A172 (cell line): Measurements from ENCODE around the gene MLLT10. TPM values are rescaled to one million over a fixed set of nuclear protein-coding genes. Genes with fewer than 3 reads are reported as not detected.
A peak's percentile ranks its signal among the peaks of the same experiment; 100 is the strongest.

Experiments used
- DNase-seq: peaks from one replicate; pipeline ENCODE4 v3.0.0-alpha.2; 2015; ENCODE audit warnings: low spot score
- total RNA-seq: library from RNA; depleted of rRNA; stranded (reverse); fragments of >200 nt; shearing (Covaris generic); gene quantifications from 2 replicates; pipeline ENCODE4 v1.2.3, GENCODE V29; 2014

MLLT10 gene
- total RNA-seq, 1 experiment from 2014 or later: 22.7 TPM

- peak; percentile 73 for DNase-seq
Observed at GRCh38 chr10:21732067-21732772, 198.2 kb downstream of the MLLT10 start.

GRCh38 chr10:21733710-21734109, 199.7 kb downstream of the MLLT10 start:
- DNase-seq: no peak

GRCh38 chr10:21737106-21737505, 203.1 kb downstream of the MLLT10 start:
- no peak for DNase-seq

GRCh38 chr10:21740989-21741388, 207.0 kb downstream of the MLLT10 start:
- no peak for DNase-seq

DNA sequence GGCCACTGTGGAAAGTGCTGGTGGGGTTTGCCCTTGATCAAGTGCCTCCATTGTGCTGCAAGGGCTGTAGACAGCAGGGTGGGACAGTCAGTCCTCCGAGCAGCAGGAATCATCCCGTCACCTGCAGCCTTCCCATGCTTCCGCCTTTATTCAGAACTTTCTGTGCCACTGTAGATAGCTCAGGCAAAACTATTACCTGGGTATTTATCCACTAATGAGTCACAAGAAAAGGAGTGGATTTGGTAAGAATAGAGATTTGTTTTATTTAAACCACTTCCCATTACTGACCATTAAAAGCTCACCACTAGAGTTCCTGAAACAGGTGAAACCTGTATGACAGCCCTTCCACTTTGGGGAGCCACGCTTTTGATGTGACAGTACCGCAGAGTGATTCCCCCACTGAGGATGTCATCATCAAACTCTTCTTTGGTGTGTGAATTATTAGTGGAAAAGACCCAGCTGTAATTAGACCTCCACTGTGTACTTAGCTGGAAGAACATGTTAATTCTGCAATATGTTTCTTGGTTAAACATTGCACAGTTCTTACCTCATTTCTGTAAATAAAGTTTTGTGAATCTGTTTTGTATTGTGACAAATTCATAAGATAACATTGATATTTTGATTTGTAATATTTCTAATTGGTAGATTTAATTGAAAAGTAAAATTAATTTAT, 208.8 kb downstream of the MLLT10 start:
- no peak for DNase-seq

- no peak for DNase-seq
Observed at GRCh38 chr10:21744223-21744622, 210.2 kb downstream of the MLLT10 start.

DNA sequence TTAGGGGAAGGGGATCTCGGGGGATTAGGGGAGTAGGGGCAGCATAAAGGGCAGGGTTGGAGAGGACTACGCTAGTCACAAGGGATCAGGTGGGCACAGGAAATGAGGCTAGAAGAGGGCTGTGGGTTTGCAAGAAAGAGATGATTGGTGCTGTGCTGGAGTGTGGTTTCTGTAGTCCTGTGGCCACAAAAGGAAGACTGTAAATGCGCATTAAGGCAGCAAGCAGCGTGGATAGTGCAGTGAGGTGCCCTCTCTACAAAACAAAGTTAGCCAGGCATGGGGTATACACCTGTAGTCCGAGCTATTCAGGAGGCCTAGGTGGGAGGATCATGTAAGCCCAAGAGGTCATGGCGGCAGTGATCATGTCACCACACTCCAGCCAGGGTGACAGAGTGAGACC, 212.1 kb downstream of the MLLT10 start:
- DNase-seq: no peak

DNA sequence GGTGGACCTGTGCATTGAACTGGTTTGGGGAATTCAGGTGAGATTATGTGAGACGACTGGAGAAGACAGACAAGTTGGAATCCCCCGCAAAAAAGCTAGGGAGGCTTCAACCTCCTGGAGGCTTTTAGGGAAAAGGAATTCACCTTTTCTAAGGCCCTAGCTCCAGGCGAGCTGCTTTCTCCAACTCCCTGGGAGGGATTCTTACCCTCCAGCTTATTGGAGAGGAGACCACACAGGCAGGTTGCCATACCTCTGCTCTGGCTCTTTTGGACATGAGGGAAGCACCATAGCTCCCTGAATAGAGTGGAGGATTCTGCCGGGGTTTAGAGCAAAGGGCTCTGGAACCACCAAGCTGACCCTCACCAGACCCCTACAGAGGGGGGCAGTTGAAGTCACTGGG, 213.8 kb downstream of the MLLT10 start:
- DNase-seq: no peak

- no peak for DNase-seq
Observed at GRCh38 chr10:21749788-21750187, 215.8 kb downstream of the MLLT10 start.

DNA sequence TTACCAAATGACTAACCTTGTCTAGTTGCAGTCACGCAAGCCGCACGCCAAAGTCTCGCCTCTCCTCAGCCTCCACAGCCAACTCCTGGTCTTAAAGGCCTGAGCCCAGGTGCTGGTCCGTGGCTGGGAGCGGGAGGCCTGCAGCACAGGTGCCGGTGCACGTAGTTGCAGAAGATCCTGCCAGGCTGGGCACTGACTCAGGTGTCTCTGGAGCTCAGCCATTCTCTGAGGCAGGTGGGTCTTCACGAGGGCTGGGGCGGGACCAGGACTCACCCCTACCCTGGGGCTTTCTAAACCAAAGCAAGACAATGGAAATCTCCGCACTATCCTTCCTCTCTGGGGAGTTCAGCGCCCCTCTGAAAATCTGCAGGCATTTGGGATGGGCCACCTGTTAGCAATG, 216.4 kb downstream of the MLLT10 start:
- DNase-seq: no peak

DNA sequence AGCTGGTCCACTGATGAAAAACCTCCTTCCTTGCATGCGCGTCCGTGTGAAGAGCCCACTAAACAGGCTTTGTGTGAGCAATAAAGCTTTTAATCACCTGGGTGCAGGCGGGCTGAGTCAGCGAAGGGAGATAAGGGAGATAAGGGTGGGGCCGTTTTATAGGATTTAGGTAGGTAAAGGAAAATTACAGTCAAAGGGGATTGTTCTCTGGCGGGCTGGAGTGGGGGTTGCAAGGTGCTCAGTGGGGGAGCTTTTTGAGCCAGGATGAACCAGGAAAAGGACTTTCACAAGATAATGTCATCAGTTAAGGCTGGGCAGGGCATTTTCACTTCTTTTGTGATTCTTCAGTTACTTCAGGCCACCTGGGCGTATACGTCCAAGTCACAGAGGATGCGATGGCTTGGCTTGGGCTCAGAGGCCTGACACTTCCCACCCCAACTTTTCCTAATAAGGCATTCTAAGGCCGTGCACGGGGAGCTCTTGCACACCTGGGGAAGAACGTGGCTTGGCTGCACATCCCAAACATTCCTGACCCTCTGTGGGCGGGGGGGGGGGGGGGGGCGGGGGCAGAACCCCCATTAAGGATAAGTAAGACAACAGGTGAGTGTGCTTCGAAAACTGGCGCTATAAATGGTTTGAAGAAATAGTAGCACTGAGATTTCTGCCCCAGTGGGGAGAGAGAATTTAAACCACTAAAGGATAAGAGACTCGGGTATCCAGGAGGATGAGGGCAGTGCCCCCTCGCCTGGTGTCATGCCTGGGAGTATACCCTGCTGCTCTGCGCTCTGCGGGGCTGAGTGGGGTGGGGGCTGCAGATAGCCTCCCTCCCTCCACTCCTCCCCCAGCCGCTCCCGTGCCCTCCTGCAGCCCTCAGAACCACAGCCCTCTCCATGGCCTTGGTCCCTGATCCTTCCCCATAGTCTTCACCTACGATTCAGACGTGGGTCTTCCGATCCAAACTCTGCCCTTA, 217.6 kb downstream of the MLLT10 start:
- DNase-seq: peak; percentile 41

GRCh38 chr10:21753497-21754270, 219.7 kb downstream of the MLLT10 start:
- DNase-seq: no peak

DNA sequence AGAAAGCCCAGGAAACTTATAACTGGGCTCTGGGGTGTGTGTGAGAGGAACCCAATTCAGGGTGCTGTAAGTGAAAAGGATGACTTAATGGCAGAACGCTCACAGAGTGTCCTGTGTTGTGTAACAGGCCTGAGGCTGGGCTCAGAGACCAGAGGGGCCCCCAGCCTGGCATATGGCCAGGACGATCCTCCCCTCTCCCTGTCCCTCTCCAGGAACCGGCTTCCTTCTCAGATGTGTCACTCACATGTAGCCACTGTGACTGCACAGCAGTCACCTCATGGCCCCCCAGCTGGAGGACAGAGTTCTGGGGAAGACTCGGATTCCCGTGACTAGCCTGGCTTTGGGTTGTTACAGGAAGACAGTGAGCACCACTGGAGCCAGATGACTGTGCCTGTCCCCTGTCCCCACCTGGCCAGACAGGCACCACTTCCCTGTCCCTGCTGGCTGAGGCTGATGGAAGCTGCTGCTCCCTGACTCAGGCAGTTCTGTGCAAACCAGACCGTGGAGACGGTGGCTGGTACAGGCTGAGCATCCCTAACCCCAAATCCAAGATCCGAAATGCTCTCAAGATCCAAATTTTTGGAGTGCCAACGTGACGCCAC, 220.5 kb downstream of the MLLT10 start:
- DNase-seq: no peak

GRCh38 chr10:21756707-21757106, 222.7 kb downstream of the MLLT10 start:
- DNase-seq: no peak

- DNase-seq: no peak
Observed at GRCh38 chr10:21757185-21757901, 223.3 kb downstream of the MLLT10 start.

DNA sequence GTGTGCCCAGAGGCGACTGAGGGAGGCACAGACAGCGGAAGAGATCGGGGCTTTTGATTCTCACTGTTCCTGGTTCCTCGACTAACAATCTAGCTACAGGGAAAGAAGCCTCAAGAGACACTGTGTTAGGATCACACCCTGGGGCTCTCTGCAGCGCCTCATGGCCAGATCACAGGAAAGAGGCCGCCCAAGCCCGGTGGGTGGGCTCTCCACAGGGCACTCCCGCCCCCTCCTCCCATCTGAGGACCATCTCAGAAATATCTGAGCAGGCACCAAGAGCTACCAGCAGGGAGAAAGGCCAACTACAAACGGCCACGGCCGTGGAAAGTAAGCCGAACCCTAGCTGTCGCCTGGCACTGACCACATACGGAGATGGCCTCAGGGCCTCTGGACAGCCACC, 224.2 kb downstream of the MLLT10 start:
- DNase-seq: no peak

GRCh38 chr10:21758696-21759095, 224.7 kb downstream of the MLLT10 start:
- DNase-seq: no peak

DNA sequence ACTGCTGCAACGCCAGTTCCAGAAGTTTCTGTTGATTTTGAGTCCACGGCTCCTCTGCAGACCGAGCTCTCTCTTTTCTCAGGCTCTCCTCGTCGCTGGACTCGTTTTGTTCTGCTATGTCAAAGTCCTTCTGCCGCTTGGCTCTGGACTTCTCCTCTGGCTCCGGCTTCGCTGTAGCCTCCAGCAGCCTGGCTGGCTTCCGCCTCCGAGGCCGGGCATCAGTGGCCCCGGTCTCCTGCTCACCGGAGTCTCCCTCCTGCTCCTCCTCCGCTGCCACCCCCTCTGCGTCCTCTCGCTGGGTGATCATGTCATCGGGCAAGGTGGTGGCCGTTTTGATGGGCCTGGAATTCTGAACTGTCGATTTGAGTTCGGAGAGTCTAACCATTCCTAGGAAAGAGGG, 225.2 kb downstream of the MLLT10 start:
- DNase-seq: no peak

DNA sequence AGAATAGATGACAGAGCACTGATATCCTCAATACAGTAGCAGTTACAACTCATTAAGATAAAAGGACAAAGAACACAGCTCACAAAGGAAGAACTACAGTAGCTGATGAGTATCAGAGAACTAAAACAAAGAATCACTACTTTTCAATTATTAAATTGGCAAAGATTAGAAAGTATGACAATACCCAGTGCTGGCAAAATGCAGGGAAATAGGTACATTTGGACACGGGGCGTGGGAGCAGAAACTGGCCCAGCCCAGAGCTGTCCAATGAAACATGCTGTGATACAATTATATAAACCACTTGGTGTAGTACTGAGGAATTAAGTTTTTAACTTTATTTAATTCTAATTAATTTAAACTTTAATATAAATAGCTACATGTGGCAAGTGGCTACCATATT, 226.3 kb downstream of the MLLT10 start:
- DNase-seq: no peak

GRCh38 chr10:21764466-21765189, 230.6 kb downstream of the MLLT10 start:
- DNase-seq: no peak
